HepG2 (cell line): ENCODE data around the gene PYCR2. TPM values are rescaled to one million over a fixed set of nuclear protein-coding genes. Genes with fewer than 3 reads are reported as not detected.

Experiments
- CENPX ChIP-seq: sonication (generic); formaldehyde crosslinking; IDR thresholded peaks from 2 replicates; pipeline ENCODE4 v1.9.0; 2021; ENCODE audit warnings: mild to moderate bottlenecking, missing genetic modification reagents, moderate library complexity
- FOXO1 ChIP-seq: sonication (generic); formaldehyde crosslinking; IDR thresholded peaks from 2 replicates; pipeline ENCODE4 v1.4.0; 2020; ENCODE audit warnings: missing genetic modification reagents
- HMG20B ChIP-seq: conservative IDR thresholded peaks from 2 replicates; pipeline ENCODE4 v1.6.1; 2016; ENCODE audit warnings: missing genetic modification reagents, missing compliant biosample characterization
- HOXD1 ChIP-seq: sonication (generic); formaldehyde crosslinking; IDR thresholded peaks from 2 replicates; pipeline ENCODE4 v1.5.0; 2020; ENCODE audit warnings: missing genetic modification reagents
- JUND ChIP-seq: sonication (generic); formaldehyde crosslinking; IDR thresholded peaks from 2 replicates; pipeline ENCODE4 v1.8.0; 2022; ENCODE audit warnings: mild to moderate bottlenecking, missing genetic modification reagents
- LRRFIP1 ChIP-seq: sonication (generic); formaldehyde crosslinking; conservative IDR thresholded peaks from 2 replicates; pipeline ENCODE4 v1.4.0; 2020; ENCODE audit warnings: missing genetic modification reagents
- NAIF1 ChIP-seq: sonication (generic); formaldehyde crosslinking; IDR thresholded peaks from 2 replicates; pipeline ENCODE4 v1.5.0; 2020; ENCODE audit warnings: mild to moderate bottlenecking, missing genetic modification reagents, borderline replicate concordance
- SIX1 ChIP-seq: sonication (generic); formaldehyde crosslinking; IDR thresholded peaks from 2 replicates; pipeline ENCODE4 v1.4.0; 2020; ENCODE audit warnings: missing genetic modification reagents, borderline replicate concordance
- XRCC5 ChIP-seq: fragments of 200-400 bp; formaldehyde crosslinking; optimal IDR thresholded peaks from 2 replicates; pipeline ENCODE3; 2017; ENCODE audit warnings: mild to moderate bottlenecking, low read length
- ZBTB42 ChIP-seq: sonication (generic); formaldehyde crosslinking; IDR thresholded peaks from 2 replicates; pipeline ENCODE4 v1.5.0; 2020; ENCODE audit warnings: mild to moderate bottlenecking, missing genetic modification reagents
- ZFP36 ChIP-seq: fragments of 150-350 bp; IDR thresholded peaks from 2 replicates; pipeline ENCODE4 v1.6.1; 2018; ENCODE audit warnings: borderline replicate concordance, low read length, low read depth; ENCODE audit not compliant: partially characterized antibody
- ZNF282 ChIP-seq: fragments of 450-650 bp; IDR thresholded peaks from 2 replicates; pipeline ENCODE4 v1.6.1; 2018; ENCODE audit not compliant: partially characterized antibody
- ZNF547 ChIP-seq: sonication (generic); formaldehyde crosslinking; IDR thresholded peaks from 2 replicates; pipeline ENCODE4 v1.5.1; 2020; ENCODE audit warnings: mild to moderate bottlenecking, missing genetic modification reagents
- ZNF687 ChIP-seq: sonication (generic); formaldehyde crosslinking; IDR thresholded peaks from 2 replicates; pipeline ENCODE4 v1.5.1; 2020; ENCODE audit warnings: mild to moderate bottlenecking, missing genetic modification reagents, moderate library complexity
- ZNF709 ChIP-seq: sonication (generic); formaldehyde crosslinking; IDR thresholded peaks from 2 replicates; pipeline ENCODE4 v1.5.0; 2020; ENCODE audit warnings: mild to moderate bottlenecking, missing genetic modification reagents
- ZNF746 ChIP-seq: sonication (generic); formaldehyde crosslinking; IDR thresholded peaks from 2 replicates; pipeline ENCODE4 v1.8.0; 2022; ENCODE audit warnings: mild to moderate bottlenecking, missing genetic modification reagents
- polyA plus RNA-seq, 8 experiments: library from polyadenylated mRNA; depleted of rRNA in 3 of 8; stranded (reverse) in 7 of 8; unstranded in 1 of 8; fragments of >200 nt; fragmentation: Illumina TruSeq in 4 of 8; extraction: Trizol in 4 of 8; gene quantifications; 2 replicates each; pipeline versions ENCODE4 v1.2.1 to v1.2.3, GENCODE V29; 2011 to 2016; ENCODE audit warnings: low read depth in 4 of 8, missing spikeins in 1 of 8, mixed read lengths in 1 of 8; ENCODE audit not compliant: insufficient read depth in 1 of 8
- total RNA-seq, 5 experiments: library from RNA; depleted of rRNA; stranded (reverse); fragments of >200 nt; fragmentation: Illumina TruSeq; extraction: Trizol; gene quantifications; 2 replicates each; pipeline ENCODE4 v1.2.3, GENCODE V29; 2016; ENCODE audit warnings: low read depth in 1 of 5
- TF ChIP-seq, protein P1 (sequence below), 2 experiments: sonication (generic) in 1 of 2; formaldehyde crosslinking in 1 of 2; IDR thresholded peaks; 2 replicates each; pipeline versions ENCODE4 v1.4.0 to v1.6.1; 2018 to 2020; ENCODE audit warnings: missing genetic modification reagents in 2 of 2, borderline replicate concordance in 1 of 2, low read depth in 1 of 2, mild to moderate bottlenecking in 1 of 2, missing biosample characterization in 1 of 2
- TF ChIP-seq, protein P2 (sequence below): sonication (generic); formaldehyde crosslinking; IDR thresholded peaks from 2 replicates; pipeline ENCODE4 v1.4.0; 2020; ENCODE audit warnings: missing genetic modification reagents

Gene PYCR2
- total and polyA plus RNA-seq, 2 of the 13 experiments (the other 11 are each of a cell fraction or from before 2014, with no cell fraction given) = 47.2 to 47.8 TPM

DNA sequence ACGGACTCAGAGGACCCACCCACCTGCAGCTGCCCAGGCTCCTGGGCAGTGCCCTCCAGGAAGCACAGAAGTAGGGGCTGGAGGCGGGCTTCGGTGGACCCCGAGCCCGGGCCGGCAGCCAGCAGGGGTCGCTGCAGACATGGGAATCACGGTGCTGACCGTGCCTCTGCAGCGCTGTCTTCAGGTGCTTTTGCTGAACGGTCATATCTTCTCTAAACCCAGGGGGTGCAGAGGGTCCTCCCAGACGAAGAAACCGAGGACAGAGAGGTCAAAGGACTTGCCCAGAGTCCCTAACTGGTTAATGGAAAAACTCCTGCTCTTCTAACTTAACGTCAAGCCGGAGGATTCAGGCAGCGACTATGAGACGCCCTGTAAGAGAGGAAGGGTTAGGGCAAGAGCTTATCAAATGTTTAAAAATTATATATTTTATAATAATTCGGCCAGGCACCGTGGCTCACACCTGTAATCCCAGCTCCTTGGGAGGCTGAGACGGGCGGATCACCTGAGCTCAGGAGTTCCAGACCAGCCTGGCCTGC lies 38.5 kb upstream of the PYCR2 start (continued):
- TF ChIP-seq, protein P1, sequence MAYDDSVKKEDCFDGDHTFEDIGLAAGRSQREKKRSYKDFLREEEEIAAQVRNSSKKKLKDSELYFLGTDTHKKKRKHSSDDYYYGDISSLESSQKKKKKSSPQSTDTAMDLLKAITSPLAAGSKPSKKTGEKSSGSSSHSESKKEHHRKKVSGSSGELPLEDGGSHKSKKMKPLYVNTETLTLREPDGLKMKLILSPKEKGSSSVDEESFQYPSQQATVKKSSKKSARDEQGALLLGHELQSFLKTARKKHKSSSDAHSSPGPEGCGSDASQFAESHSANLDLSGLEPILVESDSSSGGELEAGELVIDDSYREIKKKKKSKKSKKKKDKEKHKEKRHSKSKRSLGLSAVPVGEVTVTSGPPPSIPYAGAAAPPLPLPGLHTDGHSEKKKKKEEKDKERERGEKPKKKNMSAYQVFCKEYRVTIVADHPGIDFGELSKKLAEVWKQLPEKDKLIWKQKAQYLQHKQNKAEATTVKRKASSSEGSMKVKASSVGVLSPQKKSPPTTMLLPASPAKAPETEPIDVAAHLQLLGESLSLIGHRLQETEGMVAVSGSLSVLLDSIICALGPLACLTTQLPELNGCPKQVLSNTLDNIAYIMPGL (CRISPR knock-in tag; IDR thresholded peaks at IDR 0.05; ENCODE audit: borderline replicate concordance in 1 of 2, low read depth in 1 of 2) = 0 out of 4 replicates have a peak, but pooled peaks of 1 of the 2 experiments have one; percentile 41
- TF ChIP-seq ZNF709 = no peak
- TF ChIP-seq XRCC5 = no peak
- TF ChIP-seq ZNF687 (CRISPR knock-in tag) = peak; percentile 39
- TF ChIP-seq ZBTB42 = no peak
- TF ChIP-seq ZFP36 = no peak
- TF ChIP-seq ZNF746 = no peak
- no peak for TF ChIP-seq CENPX (CRISPR knock-in tag)
- TF ChIP-seq, protein P2, sequence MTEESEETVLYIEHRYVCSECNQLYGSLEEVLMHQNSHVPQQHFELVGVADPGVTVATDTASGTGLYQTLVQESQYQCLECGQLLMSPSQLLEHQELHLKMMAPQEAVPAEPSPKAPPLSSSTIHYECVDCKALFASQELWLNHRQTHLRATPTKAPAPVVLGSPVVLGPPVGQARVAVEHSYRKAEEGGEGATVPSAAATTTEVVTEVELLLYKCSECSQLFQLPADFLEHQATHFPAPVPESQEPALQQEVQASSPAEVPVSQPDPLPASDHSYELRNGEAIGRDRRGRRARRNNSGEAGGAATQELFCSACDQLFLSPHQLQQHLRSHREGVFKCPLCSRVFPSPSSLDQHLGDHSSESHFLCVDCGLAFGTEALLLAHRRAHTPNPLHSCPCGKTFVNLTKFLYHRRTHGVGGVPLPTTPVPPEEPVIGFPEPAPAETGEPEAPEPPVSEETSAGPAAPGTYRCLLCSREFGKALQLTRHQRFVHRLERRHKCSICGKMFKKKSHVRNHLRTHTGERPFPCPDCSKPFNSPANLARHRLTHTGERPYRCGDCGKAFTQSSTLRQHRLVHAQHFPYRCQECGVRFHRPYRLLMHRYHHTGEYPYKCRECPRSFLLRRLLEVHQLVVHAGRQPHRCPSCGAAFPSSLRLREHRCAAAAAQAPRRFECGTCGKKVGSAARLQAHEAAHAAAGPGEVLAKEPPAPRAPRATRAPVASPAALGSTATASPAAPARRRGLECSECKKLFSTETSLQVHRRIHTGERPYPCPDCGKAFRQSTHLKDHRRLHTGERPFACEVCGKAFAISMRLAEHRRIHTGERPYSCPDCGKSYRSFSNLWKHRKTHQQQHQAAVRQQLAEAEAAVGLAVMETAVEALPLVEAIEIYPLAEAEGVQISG (CRISPR knock-in tag) = peak; percentile 32; the same call in 1 of the 2 replicates
- no peak for TF ChIP-seq JUND
- no peak for TF ChIP-seq SIX1 (CRISPR knock-in tag)
- TF ChIP-seq NAIF1 = no peak
- no peak for TF ChIP-seq ZNF547 (CRISPR knock-in tag)
- no peak for TF ChIP-seq ZNF282
- TF ChIP-seq LRRFIP1 (CRISPR knock-in tag) = no peak
- no peak for TF ChIP-seq HOXD1 (CRISPR knock-in tag)
- TF ChIP-seq FOXO1 (CRISPR knock-in tag) = no peak
- TF ChIP-seq HMG20B (CRISPR knock-in tag) = no peak
